Effector CD4-positive, alpha-beta T cell (primary cell): ENCODE measurements around the gene DGKQ.
A peak's percentile ranks its signal among the peaks of the same experiment; 100 is the strongest.
"Not testable (repeated sequence)": the region's sequence is repeated elsewhere in the genome, so short reads cannot be mapped to it uniquely, and the experiment has no call there.

Source experiments
- DNase-seq: peaks from one replicate; pipeline ENCODE4 v3.0.0-alpha.2; 2020

The DGKQ gene

GRCh38 chr4:976016-976415 is 2.6 kb upstream of the DGKQ start:
- DNase-seq, result not testable (repeated sequence)

- no peak for DNase-seq
Observed at GRCh38 chr4:974668-975067, 1.3 kb upstream of the DGKQ start.

DNA sequence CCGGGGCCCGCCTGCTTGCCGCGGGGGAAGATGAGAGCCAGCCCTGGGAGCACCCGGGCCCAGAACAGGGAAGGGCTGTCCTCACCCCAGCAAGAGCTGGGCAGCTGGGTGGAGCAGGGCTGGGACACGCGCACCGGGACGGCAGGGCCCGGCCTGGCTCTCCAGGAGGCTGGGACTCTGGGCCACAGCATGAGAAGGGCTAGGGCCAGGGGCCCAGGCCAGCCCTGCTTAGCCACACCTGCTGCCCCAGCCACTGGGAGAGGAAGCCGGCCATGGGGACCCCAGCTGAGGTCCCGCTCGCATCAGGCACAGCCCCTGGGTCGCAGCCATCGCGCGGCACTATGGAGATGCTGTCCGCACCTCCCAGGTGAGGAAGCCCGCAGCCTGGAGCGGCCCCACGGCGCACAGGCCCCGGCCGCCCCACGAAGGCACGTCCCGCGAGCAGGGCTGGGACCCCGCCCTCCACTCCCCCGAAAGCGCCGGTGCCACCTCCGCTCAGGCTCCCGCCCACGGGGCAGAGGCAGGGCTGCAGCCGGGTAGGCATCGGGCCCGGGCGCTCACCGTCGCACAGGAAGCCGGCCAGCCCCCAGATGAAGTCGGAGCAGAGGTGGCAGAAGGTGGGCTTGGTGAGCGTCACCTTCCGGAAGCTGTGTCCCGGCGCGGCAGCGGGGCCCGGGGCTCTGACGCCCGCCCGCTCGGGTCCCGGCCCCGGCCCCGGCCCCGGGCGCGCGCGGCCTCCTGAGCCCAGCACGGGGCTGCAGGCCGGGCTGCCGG is 531 bp downstream of the DGKQ start:
- peak; percentile 54 for DNase-seq

DNA sequence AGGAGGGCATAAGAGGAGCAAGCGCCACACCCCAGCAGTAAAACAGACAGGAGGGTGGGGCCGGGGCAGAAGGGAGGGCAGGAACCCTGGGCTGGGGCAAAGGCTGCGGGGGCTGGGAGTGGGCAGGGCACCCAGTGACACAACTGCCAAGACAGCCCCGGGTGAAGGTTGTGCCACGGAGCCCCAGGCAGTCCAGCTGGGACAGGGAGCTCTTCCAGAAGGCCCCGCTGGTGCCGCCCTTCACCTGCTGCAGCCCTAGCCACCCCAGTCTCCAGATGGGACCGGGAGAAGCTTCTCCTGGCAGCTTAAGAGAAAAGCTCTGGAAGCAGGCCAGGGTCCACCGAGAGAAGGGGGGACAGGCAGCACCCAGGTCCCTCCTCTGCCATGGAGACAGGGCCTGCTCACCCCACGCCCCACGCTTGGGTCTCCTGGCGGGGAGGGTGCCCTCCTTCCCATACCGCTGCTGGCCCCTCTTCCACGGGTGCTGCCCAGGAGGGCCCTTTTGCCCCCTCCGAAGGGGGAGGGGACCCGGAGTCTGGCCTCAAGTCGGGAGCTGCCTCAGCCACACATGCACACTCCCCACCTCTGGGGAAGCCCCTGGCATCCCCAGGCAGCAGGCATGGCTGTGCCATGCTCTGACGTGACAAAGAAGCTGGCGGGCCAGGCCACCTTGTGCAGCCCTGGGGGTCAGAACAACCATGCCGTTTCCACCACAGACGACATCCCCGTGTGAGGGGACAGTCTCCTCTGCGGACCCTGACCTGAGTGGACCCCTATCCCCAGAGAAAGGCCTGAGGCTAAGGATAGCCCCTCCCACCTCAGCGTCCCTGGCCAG is 1.5 kb downstream of the DGKQ start:
- DNase-seq, result no peak

- no peak for DNase-seq
Observed at GRCh38 chr4:970854-971520, 2.4 kb downstream of the DGKQ start.

GRCh38 chr4:970046-970745 is 3.2 kb downstream of the DGKQ start:
- DNase-seq, result no peak

DNA sequence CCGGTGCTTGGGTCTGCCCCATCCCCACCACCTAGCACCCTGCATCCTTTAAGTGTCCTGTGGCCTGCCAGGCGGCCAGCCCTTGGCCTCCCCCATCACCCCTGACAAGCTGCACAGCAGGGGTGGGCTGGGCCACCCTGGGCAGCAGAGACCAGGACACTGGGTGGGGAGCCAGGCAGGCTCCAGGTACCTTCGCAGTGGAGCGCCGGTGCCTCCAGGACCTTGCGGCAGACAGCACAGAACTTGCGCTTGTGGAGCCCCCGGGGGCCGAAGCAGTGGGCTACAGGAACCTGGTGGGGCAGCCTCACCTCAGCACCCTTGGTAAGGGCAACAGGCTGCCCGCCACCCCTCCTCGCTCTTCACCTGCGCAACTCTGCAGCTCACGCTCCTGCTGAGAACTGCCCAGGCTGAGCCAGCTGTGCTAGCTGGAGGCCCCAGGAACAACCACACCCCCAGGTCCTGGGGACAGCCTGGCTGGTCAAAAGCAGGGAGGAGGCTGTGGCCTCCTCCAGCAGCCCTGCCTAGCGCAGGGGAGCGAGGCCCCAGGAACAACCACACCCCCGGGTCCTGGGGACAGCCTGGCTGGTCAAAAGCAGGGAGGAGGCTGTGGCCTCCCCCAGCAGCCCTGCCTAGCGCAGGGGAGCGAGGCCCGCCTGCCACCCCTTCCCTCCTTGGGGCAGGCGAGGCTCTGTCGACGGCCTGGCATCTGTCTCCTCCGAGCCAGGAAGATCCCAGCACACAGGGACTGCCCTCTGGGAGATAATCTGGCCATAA is 4.6 kb downstream of the DGKQ start:
- no peak for DNase-seq

GRCh38 chr4:968221-968620 is 5.1 kb downstream of the DGKQ start:
- DNase-seq, result no peak

DNA sequence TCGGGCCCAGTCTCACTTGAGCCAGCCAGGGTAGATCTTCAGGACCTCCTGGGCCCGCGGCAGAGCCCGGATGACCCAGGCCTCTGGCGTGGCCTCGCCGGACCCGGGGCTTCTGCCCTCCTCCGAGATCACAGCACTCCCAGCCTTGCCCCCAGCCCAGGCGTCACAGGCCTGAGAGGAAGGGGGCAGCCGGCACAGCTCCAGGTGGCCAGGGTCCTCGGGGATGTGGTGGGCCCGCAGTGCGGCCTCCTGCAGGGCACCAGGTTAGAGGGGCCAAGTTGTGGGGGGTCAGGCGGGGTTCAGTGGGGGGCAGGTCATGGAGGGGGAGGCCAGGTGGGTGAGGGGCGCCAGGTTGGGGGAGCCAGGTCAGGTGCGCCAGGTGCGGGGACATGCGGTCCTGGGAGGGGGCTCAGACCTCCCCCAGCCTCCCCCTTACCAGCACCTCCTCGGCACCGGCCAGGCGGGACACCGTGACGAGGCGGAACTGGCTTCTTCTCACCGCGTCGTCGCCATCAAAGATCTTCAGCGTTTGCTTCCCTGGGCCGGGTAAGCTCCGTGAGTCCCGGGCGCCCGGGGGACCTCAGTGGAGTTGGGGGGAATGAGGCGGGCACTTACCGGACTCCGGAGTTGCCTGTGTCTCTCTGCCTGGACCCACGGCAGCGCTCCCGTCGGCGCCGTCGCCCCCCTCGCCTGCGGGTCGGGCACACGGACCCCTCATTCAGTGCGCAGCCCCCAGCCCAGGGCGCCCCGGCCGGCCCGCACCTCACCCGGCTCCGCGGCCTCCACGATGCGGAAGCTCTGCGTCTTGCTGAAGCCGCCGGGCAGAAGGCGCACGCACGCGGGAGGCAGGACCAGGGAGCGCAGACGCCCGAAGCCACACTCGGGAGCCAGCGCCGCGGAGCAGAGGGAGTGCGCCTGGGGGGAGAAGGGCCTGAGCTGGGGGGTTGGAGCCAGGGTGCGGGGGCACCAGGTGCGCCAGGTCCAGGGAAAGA is 6.0 kb downstream of the DGKQ start:
- no peak for DNase-seq

DNA sequence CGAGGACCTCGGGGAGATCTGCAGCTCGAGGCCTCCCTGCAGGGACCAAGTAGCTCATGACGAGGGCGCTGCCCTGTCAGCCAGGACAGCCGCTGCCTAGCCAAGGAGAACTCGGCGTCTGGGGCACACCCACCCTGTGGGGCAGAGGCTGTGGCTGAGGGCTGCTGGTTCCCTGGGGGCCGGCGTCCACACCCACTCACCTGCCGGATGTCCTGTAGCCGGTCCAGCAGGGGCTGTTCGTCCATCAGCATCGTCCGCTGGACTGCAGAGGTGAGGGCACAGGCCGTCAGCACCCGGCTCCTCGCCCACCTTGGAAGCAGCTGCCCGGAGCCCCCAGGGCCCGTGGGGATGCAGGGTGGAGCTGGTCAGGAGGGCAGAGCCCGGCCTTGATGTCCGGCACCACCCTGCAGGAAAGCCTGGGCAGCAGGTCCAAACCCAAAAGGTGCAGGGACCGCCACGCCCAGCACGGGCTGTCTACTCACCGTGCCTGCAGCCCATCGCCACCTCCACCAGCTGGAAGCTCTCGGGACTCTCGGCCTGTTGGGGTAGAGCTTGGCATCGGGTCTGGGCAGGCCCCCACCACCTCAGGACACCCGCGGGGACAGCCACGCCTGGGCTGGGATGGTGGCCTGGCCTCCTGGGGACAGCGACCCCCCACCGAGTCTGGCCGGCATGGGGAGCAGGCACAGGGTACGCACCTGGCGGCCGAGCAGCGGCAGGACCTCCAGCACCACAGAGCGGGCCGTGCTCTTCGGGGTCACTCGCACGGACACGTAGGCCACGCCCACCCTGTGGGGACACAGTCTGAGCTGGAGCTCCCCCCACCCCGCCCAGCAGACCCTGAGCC is 6.9 kb downstream of the DGKQ start:
- DNase-seq, result no peak

DNA sequence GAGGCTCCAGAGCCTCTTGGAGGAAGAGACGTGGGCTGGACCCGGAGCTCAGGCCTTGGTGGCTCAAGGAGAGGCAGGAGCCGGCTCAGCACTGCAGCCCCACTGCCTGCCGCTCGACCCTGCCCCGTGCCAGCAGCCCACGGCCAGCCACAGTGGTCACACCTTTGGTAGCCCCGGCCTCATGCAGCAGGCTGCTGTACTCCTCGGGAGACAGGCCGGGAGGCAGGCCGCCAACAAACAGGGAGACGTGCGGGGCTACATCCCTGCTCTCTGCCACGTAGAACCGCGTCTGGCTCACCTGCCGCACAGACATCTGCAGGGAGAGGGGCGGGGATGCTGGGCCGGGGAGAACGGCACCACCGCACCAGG is 7.6 kb downstream of the DGKQ start:
- no peak for DNase-seq

- no peak for DNase-seq
Observed at GRCh38 chr4:965048-965765, 8.2 kb downstream of the DGKQ start.

- DNase-seq, result no peak
Observed at GRCh38 chr4:964346-965025, 8.9 kb downstream of the DGKQ start.

DNA sequence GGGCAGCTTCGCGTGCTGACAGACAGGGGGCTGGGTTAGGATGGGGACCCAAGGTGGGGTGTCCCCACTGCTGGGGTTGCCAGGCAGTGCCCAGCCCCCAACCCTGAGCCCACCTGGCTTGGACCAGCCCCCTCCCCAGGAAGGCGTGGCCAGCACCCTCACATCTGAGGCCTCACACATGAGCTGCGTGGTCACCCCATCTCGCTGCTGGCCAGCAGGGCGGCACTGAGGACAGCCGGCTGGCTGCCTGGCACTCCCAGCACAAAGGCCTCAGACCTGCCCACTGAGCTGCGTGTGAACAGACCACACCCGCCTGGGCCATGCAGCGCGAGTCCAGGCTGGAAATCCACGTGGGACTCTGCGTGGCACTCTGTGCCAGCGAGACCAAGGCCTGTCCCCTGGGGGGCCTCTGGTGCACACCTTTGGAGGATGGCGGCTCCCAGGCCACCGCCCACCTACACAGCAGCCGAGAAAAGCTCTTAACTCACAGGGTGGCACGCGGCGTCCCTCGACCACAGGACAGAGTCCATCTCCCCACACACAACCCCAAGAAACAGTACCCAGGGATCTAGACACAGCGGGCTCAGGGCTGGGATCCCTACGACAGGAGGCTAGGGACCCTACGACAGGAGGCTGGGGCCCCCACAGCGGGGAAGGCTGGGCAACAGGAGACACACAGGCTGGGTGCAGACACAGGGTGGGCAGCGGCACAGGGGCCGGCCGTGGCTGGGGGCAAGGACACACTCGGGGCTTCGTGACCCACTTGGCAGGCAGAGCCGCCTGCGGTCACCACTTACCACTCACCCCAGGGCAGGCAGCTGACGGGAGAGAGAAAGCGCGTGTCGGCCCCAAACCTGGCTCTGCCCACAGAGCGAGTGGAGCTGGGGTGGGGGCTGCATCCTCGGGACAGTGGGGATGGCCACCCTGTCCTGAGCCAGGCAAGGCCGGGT is 9.8 kb downstream of the DGKQ start:
- no peak for DNase-seq

GRCh38 chr4:962231-963208 is 10.8 kb downstream of the DGKQ start:
- DNase-seq, result no peak
